Kidney glomerular epithelial cell (primary cell): ENCODE data around the gene EIF4E2.

Source experiments
- DNase-seq: peaks from one replicate; lab custom pipeline; 2025; lab: John Stamatoyannopoulos, UW

EIF4E2 gene

GRCh38 chr2:232550354-232551249 lies at the start of gene EIF4E2, which contains the start of gene TIGD1:
TSS of gene EIF4E2 (plus strand) at chr2:232550689. CDS start at chr2:232550725, 36 bp downstream.
TSS of gene TIGD1 (minus strand) at chr2:232550557. CDS start at chr2:232549882, 675 bp downstream.
- DNase-seq = peak; percentile 79

GRCh38 chr2:232501331-232501771 lies 49.1 kb upstream of the EIF4E2 start:
- no peak for DNase-seq

DNA sequence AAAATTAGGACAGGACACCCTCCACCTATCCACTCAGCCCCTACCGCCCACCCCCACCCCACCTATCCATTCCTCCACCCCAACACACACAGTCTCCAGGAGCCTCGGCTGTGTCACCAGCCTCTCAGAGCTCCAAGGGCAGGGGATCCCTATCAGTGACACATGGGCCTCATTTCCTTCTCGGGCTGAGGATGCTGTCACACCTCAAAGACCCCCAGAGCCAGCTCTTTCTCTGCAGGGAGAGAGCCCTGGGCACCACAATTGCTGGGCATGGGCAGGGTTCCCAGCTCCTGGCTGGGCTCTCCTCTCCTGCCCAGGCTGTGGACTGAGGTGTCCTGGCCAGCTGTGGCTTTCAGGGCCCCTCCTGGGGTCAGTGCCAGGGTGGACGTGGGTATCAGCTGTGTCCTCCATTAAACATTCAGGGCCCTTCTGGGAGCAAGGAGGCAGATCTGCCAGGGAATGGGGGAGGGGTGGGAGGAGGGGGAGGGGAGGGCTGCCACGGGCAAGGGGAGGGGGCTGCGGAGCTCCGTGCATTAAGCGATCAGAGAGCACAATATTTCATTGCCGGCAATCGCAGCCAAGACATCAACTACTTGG lies 48.6 kb upstream of the EIF4E2 start:
- no peak for DNase-seq

DNA sequence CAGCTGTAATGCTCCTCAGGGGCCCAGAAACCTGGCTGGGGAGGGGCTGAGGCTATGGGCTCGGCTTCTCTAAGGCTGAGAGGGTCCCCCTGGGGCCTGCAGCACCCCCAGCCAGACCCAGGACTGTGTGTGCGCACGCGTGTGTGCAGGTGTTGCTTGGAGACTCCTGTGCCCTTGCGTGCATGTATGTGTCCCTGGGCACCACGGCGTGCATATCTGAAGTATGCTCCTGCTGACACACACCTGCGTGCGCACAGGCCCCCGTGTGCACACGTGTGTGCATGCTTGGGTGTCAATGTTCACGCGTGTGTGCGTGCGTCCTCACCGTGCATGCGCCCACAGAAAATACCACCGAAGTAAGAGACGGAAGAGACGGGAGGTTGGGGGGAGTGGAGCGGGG lies 48.0 kb upstream of the EIF4E2 start:
- no peak for DNase-seq

- DNase-seq = no peak
These were observed 47.3 kb upstream of the EIF4E2 start for GRCh38 chr2:232502911-232503808.

- no peak for DNase-seq
These were observed 46.6 kb upstream of the EIF4E2 start for GRCh38 chr2:232503809-232504323.

- no peak for DNase-seq
These were observed 46.1 kb upstream of the EIF4E2 start for GRCh38 chr2:232504438-232504837.

GRCh38 chr2:232505856-232506255 lies 44.6 kb upstream of the EIF4E2 start:
- no peak for DNase-seq

- no peak for DNase-seq
These were observed 43.8 kb upstream of the EIF4E2 start for GRCh38 chr2:232506709-232507108.

GRCh38 chr2:232508251-232508650 lies 42.2 kb upstream of the EIF4E2 start:
- no peak for DNase-seq

DNA sequence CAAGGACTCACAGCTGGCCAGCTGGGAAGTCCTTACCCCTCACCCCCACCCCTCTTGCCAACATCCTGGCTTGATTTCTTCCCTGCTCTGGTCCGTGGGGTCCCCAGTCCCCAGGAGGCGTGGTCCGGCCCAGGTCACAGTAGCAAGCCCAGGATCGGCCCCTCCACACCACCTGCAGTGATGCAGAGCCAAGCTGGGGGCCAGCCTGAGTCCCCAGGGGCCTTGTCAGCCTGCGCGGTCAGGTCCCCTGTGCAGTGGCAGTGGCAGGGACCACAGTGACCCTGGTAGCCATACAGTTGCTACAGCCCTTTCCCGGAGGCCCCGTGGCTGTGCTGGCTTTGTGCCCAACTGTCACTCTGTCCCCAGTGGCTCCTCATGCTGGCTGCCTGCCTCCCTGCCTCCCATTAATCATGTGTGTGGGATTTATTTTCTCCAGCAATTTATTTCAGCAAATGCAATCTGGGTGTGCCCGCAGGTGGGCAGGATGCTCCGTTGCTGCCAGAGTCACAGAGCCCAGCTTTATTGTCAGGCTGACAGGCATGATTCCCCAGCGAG lies 39.1 kb upstream of the EIF4E2 start:
- DNase-seq = no peak

GRCh38 chr2:232512602-232513001 lies 37.9 kb upstream of the EIF4E2 start:
- DNase-seq = no peak

DNA sequence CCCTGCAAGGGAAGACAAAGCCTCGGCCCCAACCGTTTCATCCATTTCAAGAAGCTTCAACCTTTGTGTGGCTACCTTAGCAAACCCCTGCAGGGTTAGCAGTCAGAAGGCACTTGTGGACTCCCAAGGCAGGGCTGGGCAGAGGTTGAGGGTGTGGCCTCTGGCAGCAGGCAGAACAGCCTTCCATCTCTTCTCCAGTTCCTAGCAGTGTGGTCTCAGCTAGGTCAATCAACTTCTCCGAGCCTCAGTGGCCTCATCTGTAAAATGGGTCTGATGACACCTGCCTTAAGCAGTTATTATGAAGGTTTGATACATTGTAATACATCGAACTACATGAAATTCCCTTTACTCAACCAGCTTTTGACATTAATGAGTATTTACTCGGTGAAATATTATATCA lies 37.1 kb upstream of the EIF4E2 start:
- no peak for DNase-seq

DNA sequence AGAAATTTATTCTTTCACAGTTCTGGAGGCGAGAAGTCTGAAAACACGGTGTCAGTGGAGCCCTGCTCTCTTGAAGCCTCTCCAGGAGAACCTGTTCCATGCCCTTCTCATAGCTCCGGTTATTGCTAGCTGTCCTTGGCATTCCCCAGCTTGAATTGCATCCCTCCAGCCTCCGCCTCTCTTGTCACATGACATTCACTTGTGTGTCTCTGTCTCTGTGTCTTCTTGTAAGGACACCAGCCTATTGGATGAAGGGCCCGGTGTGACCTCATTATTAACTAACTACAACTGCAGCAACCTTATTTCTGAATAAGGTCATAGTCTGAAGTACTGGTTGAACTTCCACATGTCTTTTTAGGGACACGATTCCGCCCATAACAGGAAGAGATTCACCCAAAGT lies 34.9 kb upstream of the EIF4E2 start:
- DNase-seq = no peak

- no peak for DNase-seq
These were observed 33.9 kb upstream of the EIF4E2 start for GRCh38 chr2:232516551-232516950.

DNA sequence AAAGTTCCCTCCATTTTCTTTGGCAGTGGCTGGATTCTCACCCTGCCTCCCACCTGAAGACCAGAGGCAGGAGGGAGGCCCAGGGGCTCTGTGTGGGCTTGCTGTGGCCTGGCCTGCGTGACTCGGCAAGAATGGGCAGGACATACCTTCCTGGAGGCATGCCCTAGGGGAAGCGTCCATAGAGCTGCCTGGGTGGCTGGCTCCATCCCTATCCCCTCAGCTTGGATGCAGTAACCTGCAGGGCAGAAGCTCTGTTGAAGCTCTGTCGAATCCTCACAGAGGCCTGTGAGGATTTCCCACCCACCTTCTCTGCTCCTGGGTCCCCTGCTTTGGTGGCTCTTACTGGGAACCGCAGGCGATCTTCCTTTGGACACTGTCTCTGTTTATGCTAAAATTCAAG lies 31.6 kb upstream of the EIF4E2 start:
- no peak for DNase-seq

- DNase-seq = no peak
These were observed 30.7 kb upstream of the EIF4E2 start, which contains the start of gene PRSS56 for GRCh38 chr2:232519581-232520438. TSS of gene PRSS56 (plus strand) at chr2:232520388. CDS start at chr2:232520599, 211 bp downstream.

DNA sequence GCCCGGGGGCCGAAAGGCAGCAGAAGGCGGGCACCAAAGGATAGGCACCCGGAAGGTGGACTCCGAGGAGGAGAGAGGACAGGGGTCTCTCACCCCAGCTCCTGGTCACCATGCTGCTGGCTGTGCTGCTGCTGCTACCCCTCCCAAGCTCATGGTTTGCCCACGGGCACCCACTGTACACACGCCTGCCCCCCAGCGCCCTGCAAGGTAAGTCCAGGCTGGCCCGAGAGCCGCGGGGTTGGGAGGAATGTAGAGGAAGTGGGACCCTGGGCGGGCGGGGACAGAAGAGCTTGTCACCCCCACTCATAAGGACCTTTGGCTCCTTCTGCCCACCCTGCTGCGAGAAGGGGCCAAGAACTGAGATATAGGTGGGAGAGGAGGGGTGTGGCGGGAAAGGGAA lies 30.0 kb upstream of the EIF4E2 start:
- DNase-seq = no peak

- DNase-seq = no peak
These were observed 29.4 kb upstream of the EIF4E2 start for GRCh38 chr2:232521098-232521497.

GRCh38 chr2:232521959-232522622 lies 28.4 kb upstream of the EIF4E2 start:
- DNase-seq = no peak
